HepG2 (cell line): Measurements from ENCODE around the gene FMNL2. TPM values are rescaled to one million over a fixed set of nuclear protein-coding genes. Genes with fewer than 3 reads are reported as not detected.

Source experiments
- ATAC-seq: fragments of 200-7000 bp; cut with Tn5 transposase; 3 replicates; pipeline ENCODE4 v1.9.1; 2020; ENCODE audit warnings: mild to moderate bottlenecking, moderate library complexity
- BruUV-seq: library from RNA; stranded (reverse); fragments of 400-500 nt; replicated peaks from 2 replicates; lab custom pipeline; 2021; lab: Mats Ljungman, UMichigan
- CTCF ChIA-PET: fragments of 300-600 bp; formaldehyde crosslinking; extraction: SDS; loops from one replicate; lab custom pipeline; 2021; ENCODE audit warnings: low total read pairs, inconsistent platforms, low intra/inter-chr PET ratio; lab: Yijun Ruan, JAX
- POLR2A ChIA-PET: fragments of 350-600 bp; sonication (Branson Sonifier 250); formaldehyde crosslinking; loops from one replicate; lab custom pipeline; 2020; ENCODE audit warnings: antibody characterized with exemption, inconsistent platforms; lab: Yijun Ruan, JAX
- DNase-seq: peaks from one replicate; pipeline ENCODE4 v3.0.0-alpha.2; 2015; ENCODE audit warnings: low spot score
- FAIRE-seq: peaks from 3 replicates; lab custom pipeline; 2011; peaks lifted over from hg19 to GRCh38; lab: Jason Lieb, UNC
- H2AFZ ChIP-seq: one replicate; pipeline ENCODE4 v1.6.1; 2011; ENCODE audit warnings: low read length, inconsistent platforms
- H3K27ac ChIP-seq: fragments of 300-600 bp; 3 replicates; pipeline ENCODE4 v1.8.0; 2011; ENCODE audit warnings: mixed run types, mild to moderate bottlenecking, mixed read lengths, low read length, inconsistent platforms; ENCODE audit not compliant: insufficient read depth; ENCODE audit errors: extremely low read length
- H3K27me3 ChIP-seq, 2 experiments: fragments of 200-600 bp in 1 of 2; 2 replicates in 1 of 2; 3 replicates in 1 of 2; pipeline versions ENCODE4 v1.6.0 to v1.8.0; 2011; ENCODE audit warnings: low read length in 2 of 2, mild to moderate bottlenecking in 2 of 2, moderate library complexity in 2 of 2, inconsistent platforms in 1 of 2; ENCODE audit not compliant: insufficient read depth in 2 of 2, control insufficient read depth in 1 of 2
- H3K36me3 ChIP-seq, 2 experiments: fragments of 200-600 bp in 1 of 2; replicated peaks in 1 of 2; 2 replicates in 1 of 2; 3 replicates in 1 of 2; pipeline versions ENCODE4 v1.5.1 to v1.8.0; 2011; ENCODE audit warnings: low read length in 2 of 2, inconsistent platforms in 1 of 2; ENCODE audit not compliant: insufficient read depth in 2 of 2, control insufficient read depth in 1 of 2
- H3K4me1 ChIP-seq: 2 replicates; pipeline ENCODE4 v1.5.1; 2012; ENCODE audit warnings: low read length, inconsistent platforms; ENCODE audit not compliant: insufficient read depth
- H3K4me2 ChIP-seq: 2 replicates; pipeline ENCODE4 v1.6.0; 2011; ENCODE audit warnings: low read depth, low read length, inconsistent platforms
- H3K4me3 ChIP-seq, 3 experiments: fragments of 200-600 bp in 1 of 3; sonication (generic), shearing (Covaris generic) in 1 of 3; replicated peaks in 1 of 3; 2 replicates each; pipeline ENCODE4 v1.5.1; 2011 to 2016; ENCODE audit warnings: low read length in 3 of 3, inconsistent platforms in 2 of 3, low read depth in 2 of 3, mild to moderate bottlenecking in 2 of 3, control low read depth in 1 of 3, mixed read lengths in 1 of 3; ENCODE audit not compliant: insufficient read depth in 1 of 3
- H3K79me2 ChIP-seq: one replicate; pipeline ENCODE4 v1.6.1; 2011; ENCODE audit warnings: low read length, inconsistent platforms; ENCODE audit not compliant: insufficient read depth
- H3K9ac ChIP-seq: 2 replicates; pipeline ENCODE4 v1.6.0; 2011; ENCODE audit warnings: mild to moderate bottlenecking, low read depth, low read length, inconsistent platforms; ENCODE audit not compliant: insufficient read depth
- H3K9me3 ChIP-seq: 2 replicates; pipeline ENCODE4 v1.5.1; 2012; ENCODE audit warnings: mild to moderate bottlenecking, low read length
- H4K20me1 ChIP-seq: 2 replicates; pipeline ENCODE4 v1.6.0; 2011; ENCODE audit warnings: inconsistent platforms, mild to moderate bottlenecking, low read length, moderate library complexity; ENCODE audit not compliant: insufficient read depth
- FOXA1 ChIP-seq, 2 experiments: fragments of 450-650 bp in 1 of 2; sonication (generic) in 1 of 2; formaldehyde crosslinking in 1 of 2; IDR thresholded peaks; 2 replicates each; pipeline versions ENCODE4 v1.4.0 to v1.6.1; 2016 to 2020; ENCODE audit warnings: missing genetic modification reagents in 1 of 2
- FOXK2 ChIP-seq: fragments of 450-650 bp; IDR thresholded peaks from 2 replicates; pipeline ENCODE4 v1.6.1; 2016
- RBM39 ChIP-seq: fragments of 200-400 bp; formaldehyde crosslinking; IDR thresholded peaks from one replicate; pipeline ENCODE4 v1.6.1; 2018; ENCODE audit warnings: antibody characterized with exemption, mild to moderate bottlenecking, low read depth, low read length; ENCODE audit not compliant: poor library complexity, severe bottlenecking
- ZFX ChIP-seq: sonication (generic); formaldehyde crosslinking; IDR thresholded peaks from 2 replicates; pipeline ENCODE4 v1.4.0; 2020; ENCODE audit warnings: mild to moderate bottlenecking, low read depth, missing genetic modification reagents, moderate library complexity
- ZNF496 ChIP-seq: sonication (generic); formaldehyde crosslinking; IDR thresholded peaks from 2 replicates; pipeline ENCODE4 v1.8.1; 2023; ENCODE audit warnings: mild to moderate bottlenecking, moderate library complexity, missing genetic modification reagents; ENCODE audit not compliant: insufficient replicate concordance
- ZNF619 ChIP-seq: sonication (generic); formaldehyde crosslinking; IDR thresholded peaks from 2 replicates; pipeline ENCODE4 v1.4.0; 2020; ENCODE audit warnings: mild to moderate bottlenecking, missing genetic modification reagents
- WGBS: methylation state at CpG from one replicate; pipeline ENCODE4 v1.1.6; 2017; ENCODE audit warnings: low lambda C conversion rate; 5-methylcytosine and 5-hydroxymethylcytosine counted together
- in situ Hi-C: cut with HindIII; loops from 2 replicates; pipeline ENCODE4 v1.10.0; 2017; ENCODE audit warnings: low pct_unique_long_range_greater_than_20kb; ENCODE audit not compliant: extremely low pct_ligation_motif_present
- intact Hi-C: fragments of 100-400 bp; cut with micrococcal nuclease; formaldehyde crosslinking; loops from one replicate; pipeline ENCODE4 v1.10.0; 2022; ENCODE audit not compliant: unreplicated experiment
- polyA plus RNA-seq, 8 experiments: library from polyadenylated mRNA; depleted of rRNA in 3 of 8; stranded (reverse) in 7 of 8; unstranded in 1 of 8; fragments of >200 nt; fragmentation: Illumina TruSeq in 4 of 8; extraction: Trizol in 4 of 8; gene quantifications; 2 replicates each; pipeline versions ENCODE4 v1.2.1 to v1.2.3, GENCODE V29; 2011 to 2016; ENCODE audit warnings: low read depth in 4 of 8, missing spikeins in 1 of 8, mixed read lengths in 1 of 8; ENCODE audit not compliant: insufficient read depth in 1 of 8
- total RNA-seq, 5 experiments: library from RNA; depleted of rRNA; stranded (reverse); fragments of >200 nt; fragmentation: Illumina TruSeq; extraction: Trizol; gene quantifications; 2 replicates each; pipeline ENCODE4 v1.2.3, GENCODE V29; 2016; ENCODE audit warnings: low read depth in 1 of 5
- TF ChIP-seq, protein P1 (sequence below): sonication (generic); formaldehyde crosslinking; IDR thresholded peaks from 2 replicates; pipeline ENCODE4 v1.4.0; 2020; ENCODE audit warnings: missing genetic modification reagents
- TF ChIP-seq, protein P2 (sequence below), 2 experiments: sonication (generic) in 1 of 2; formaldehyde crosslinking in 1 of 2; IDR thresholded peaks; 2 replicates each; pipeline versions ENCODE4 v1.4.0 to v1.6.1; 2018 to 2020; ENCODE audit warnings: missing genetic modification reagents in 2 of 2, borderline replicate concordance in 1 of 2, low read depth in 1 of 2, mild to moderate bottlenecking in 1 of 2, missing biosample characterization in 1 of 2

FMNL2 gene
- total and polyA plus RNA-seq, 2 of the 13 experiments (the other 11 are each of a cell fraction or from before 2014, with no cell fraction given): 66.5 to 67.7 TPM

DNA sequence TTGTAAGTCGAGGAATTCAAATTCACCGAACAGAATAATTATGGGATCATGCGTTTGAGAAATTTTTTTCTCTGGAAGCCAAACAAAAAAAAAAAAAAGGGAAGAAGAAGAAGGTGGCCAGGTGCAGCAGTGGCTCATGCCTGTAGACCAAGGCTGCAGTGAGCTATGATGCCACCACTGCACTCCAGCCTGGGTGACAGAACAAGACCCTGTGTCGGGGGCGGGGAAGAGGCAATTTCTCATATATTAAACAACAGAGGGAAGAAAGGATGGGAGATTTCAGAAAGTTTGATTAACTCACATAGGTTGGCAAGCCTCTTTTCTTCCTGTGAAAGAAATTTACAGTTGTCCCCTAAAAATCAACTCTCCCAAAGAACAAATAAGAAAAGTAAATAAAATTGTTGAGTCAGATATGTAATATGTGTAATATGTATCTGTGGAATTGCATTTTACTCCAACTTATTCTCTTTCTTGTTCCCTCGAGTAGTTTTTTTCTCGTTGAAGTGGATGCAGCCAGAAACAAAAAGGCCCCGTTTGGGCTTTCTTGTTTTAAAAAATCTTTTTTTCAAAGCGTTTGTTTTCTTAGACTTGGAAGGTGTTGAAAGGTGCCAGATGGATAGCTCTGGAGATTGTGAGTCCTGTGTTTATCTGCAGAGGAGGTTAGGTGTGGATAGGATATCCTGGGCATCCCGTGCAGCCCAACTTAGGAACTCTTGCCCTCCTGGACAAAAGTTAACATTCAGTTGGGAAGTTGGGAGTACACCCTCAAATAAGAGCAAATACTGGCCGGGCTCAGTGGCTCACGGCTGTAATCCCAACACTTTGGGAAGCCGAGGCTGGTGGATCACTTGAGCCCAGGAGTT lies 25.4 kb upstream of the FMNL2 start (continued):
- TF ChIP-seq, protein P1, sequence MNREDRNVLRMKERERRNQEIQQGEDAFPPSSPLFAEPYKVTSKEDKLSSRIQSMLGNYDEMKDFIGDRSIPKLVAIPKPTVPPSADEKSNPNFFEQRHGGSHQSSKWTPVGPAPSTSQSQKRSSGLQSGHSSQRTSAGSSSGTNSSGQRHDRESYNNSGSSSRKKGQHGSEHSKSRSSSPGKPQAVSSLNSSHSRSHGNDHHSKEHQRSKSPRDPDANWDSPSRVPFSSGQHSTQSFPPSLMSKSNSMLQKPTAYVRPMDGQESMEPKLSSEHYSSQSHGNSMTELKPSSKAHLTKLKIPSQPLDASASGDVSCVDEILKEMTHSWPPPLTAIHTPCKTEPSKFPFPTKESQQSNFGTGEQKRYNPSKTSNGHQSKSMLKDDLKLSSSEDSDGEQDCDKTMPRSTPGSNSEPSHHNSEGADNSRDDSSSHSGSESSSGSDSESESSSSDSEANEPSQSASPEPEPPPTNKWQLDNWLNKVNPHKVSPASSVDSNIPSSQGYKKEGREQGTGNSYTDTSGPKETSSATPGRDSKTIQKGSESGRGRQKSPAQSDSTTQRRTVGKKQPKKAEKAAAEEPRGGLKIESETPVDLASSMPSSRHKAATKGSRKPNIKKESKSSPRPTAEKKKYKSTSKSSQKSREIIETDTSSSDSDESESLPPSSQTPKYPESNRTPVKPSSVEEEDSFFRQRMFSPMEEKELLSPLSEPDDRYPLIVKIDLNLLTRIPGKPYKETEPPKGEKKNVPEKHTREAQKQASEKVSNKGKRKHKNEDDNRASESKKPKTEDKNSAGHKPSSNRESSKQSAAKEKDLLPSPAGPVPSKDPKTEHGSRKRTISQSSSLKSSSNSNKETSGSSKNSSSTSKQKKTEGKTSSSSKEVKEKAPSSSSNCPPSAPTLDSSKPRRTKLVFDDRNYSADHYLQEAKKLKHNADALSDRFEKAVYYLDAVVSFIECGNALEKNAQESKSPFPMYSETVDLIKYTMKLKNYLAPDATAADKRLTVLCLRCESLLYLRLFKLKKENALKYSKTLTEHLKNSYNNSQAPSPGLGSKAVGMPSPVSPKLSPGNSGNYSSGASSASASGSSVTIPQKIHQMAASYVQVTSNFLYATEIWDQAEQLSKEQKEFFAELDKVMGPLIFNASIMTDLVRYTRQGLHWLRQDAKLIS (CRISPR knock-in tag): no peak
- no peak for TF ChIP-seq FOXK2
- TF ChIP-seq, all 625 proteins: peak for 0

DNA sequence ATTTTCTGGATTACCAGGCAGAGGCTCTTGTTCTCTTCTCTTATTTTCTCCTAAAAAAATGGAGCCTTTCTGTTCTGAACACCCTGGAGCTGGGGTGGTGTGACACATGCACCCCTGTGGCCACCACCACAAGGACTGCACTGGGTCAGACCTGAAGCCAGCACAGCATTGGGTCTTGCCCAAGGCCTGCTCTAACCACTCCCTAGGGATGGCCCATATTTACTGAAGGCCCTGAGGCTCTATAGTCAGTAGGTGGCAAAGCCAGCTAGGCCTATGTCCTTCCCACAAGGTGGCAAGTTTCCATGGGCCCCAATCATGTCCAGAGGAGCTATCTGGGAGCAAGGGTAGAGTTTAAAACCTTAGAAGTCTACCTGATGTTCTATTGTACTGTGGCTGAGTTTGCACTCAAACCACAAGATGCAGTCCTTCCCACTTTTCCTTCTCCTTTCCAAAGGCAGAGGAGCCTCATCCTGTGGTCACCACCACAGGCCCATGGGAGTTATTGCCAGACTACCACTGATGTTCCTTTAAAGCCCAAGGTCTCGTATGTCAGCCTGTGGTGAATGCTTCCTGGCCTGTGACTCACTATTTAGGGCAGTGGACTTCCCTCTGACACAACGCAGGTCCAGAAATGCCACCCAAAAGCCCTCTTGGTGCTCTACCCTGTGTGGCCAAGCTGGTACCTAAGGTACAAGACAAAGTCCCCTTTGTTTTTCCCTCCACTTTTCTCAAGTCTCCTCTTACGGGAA lies 15.0 kb upstream of the FMNL2 start:
- in situ Hi-C loops: no loop called here
- Histone ChIP-seq H3K36me3 (no peaks in the 10 kb centered on the region), H3K9me3 (no peaks in the 10 kb centered on the region), H2AFZ (no peak overlapping the region), H4K20me1 (no peaks in the 10 kb centered on the region), H3K79me2 (no peaks in the 10 kb centered on the region), H3K4me2 (no peak overlapping the region), H3K27me3 (no peaks in the 10 kb centered on the region), H3K4me3 (no peak overlapping the region), H3K4me1 (no peaks in the 10 kb centered on the region), H3K27ac (no peak overlapping the region), H3K9ac (no peak overlapping the region)
- FAIRE-seq (no peak), DNase-seq (no peak), ATAC-seq (peak; percentile 79)
- 35% methylated on average over 3 of the region's 3 CpGs for WGBS
- ChIA-PET CTCF (no interaction called here), POLR2A (no interaction called here)
- TF ChIP-seq ZNF496 (CRISPR knock-in tag) (no peak), FOXA1 (IDR thresholded peaks at IDR 0.05) (no peak), FOXA1 (CRISPR knock-in tag; IDR thresholded peaks at IDR 0.05) (0 out of 2 replicates have a peak, but pooled peaks have one; percentile 24), RBM39 (no peak), ZNF619 (CRISPR knock-in tag) (no peak), ZFX (CRISPR knock-in tag) (peak; percentile 25; the same call in 1 of the 2 replicates)
- TF ChIP-seq, protein P2, sequence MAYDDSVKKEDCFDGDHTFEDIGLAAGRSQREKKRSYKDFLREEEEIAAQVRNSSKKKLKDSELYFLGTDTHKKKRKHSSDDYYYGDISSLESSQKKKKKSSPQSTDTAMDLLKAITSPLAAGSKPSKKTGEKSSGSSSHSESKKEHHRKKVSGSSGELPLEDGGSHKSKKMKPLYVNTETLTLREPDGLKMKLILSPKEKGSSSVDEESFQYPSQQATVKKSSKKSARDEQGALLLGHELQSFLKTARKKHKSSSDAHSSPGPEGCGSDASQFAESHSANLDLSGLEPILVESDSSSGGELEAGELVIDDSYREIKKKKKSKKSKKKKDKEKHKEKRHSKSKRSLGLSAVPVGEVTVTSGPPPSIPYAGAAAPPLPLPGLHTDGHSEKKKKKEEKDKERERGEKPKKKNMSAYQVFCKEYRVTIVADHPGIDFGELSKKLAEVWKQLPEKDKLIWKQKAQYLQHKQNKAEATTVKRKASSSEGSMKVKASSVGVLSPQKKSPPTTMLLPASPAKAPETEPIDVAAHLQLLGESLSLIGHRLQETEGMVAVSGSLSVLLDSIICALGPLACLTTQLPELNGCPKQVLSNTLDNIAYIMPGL (CRISPR knock-in tag; IDR thresholded peaks at IDR 0.05; ENCODE audit: borderline replicate concordance in 1 of 2, low read depth in 1 of 2): no peak
- no TSS peak for BruUV-seq
- intact Hi-C loops: no loop called here
